Spinal cord (tissue), 10 donors: ENCODE data around the gene NCOA3. TPM values are rescaled to one million over a fixed set of nuclear protein-coding genes. Genes with fewer than 3 reads are reported as not detected.

Experiments
- DNase-seq, 6 donors: peaks; one replicate each; pipeline versions ENCODE4 v3.0.0 to v3.0.0-alpha.2; 2013 to 2015; ENCODE audit warnings: low spot score in 6 of 6, low read depth in 4 of 6
- H3K27ac ChIP-seq: one replicate; pipeline ENCODE4 v1.5.1; 2013; ENCODE audit warnings: low read depth, low read length, control low read depth
- H3K27me3 ChIP-seq: one replicate; pipeline ENCODE4 v1.6.1; 2013; ENCODE audit warnings: low read length; ENCODE audit not compliant: control insufficient read depth, insufficient read depth
- H3K36me3 ChIP-seq: one replicate; pipeline ENCODE4 v1.6.1; 2013; ENCODE audit warnings: low read length; ENCODE audit not compliant: control insufficient read depth, insufficient read depth
- H3K4me1 ChIP-seq: one replicate; pipeline ENCODE4 v1.6.1; 2013; ENCODE audit warnings: low read length; ENCODE audit not compliant: control insufficient read depth, insufficient read depth
- H3K4me3 ChIP-seq: one replicate; pipeline ENCODE4 v1.5.1; 2013; ENCODE audit warnings: low read depth, low read length, control low read depth
- H3K9me3 ChIP-seq: one replicate; pipeline ENCODE4 v1.6.1; 2013; ENCODE audit warnings: low read length; ENCODE audit not compliant: control insufficient read depth, insufficient read depth
- WGBS: methylation state at CpG from one replicate; pipeline ENCODE4 v1.1.5; 2013; ENCODE audit warnings: missing lambda C conversion rate; ENCODE audit not compliant: insufficient coverage; 5-methylcytosine and 5-hydroxymethylcytosine counted together
- polyA plus RNA-seq, 2 donors: library from polyadenylated mRNA; unstranded; fragments of 120-200 nt; gene quantifications; one replicate each; pipeline ENCODE4 v1.2.1, GENCODE V29; 2013; ENCODE audit not compliant: insufficient read length in 2 of 2
- total RNA-seq, 2 donors: library from RNA; depleted of rRNA in 1 of 2; stranded (reverse); fragments of 120-200 nt in 1 of 2; fragments of >200 nt in 1 of 2; gene quantifications; one replicate each; pipeline versions ENCODE4 v1.2.3 to v1.2.4, GENCODE V29; 2013 to 2014
- donor health status: healthy.

Gene NCOA3
- total and polyA plus RNA-seq, 4 donors: 23.0 to 43.7 (median 33.4) TPM

- Histone ChIP-seq H3K4me3 (no peak overlapping the region), H3K27me3 (peaks cover 2% of the 10 kb centered on the region), H3K4me1 (no peaks in the 10 kb centered on the region), H3K9me3 (no peaks in the 10 kb centered on the region), H3K36me3 (peaks cover 76% of the 10 kb centered on the region), H3K27ac (no peak overlapping the region)
- no peak for DNase-seq
- 82% methylated on average over 4 of the region's 4 CpGs for WGBS
Observed at GRCh38 chr20:47669489-47669888, 167.8 kb downstream of the NCOA3 start.

- Histone ChIP-seq H3K4me1 (no peaks in the 10 kb centered on the region), H3K36me3 (peaks cover 76% of the 10 kb centered on the region), H3K27ac (no peak overlapping the region), H3K9me3 (no peaks in the 10 kb centered on the region), H3K27me3 (peaks cover 2% of the 10 kb centered on the region), H3K4me3 (no peak overlapping the region)
- 83% methylated on average over 10 of the region's 22 CpGs for WGBS
- peak in 1 of 6 donors; percentile 26 for DNase-seq
Observed at GRCh38 chr20:47669927-47670890, 168.5 kb downstream of the NCOA3 start.

GRCh38 chr20:47670913-47671312 lies 169.2 kb downstream of the NCOA3 start:
- Histone ChIP-seq H3K27ac (no peak overlapping the region), H3K9me3 (no peaks in the 10 kb centered on the region), H3K4me1 (no peaks in the 10 kb centered on the region), H3K36me3 (peaks cover 75% of the 10 kb centered on the region), H3K4me3 (no peak overlapping the region), H3K27me3 (peaks cover 2% of the 10 kb centered on the region)
- WGBS: 100% methylated on average over 2 of the region's 10 CpGs
- DNase-seq: no peak

GRCh38 chr20:47672166-47672565 lies 170.5 kb downstream of the NCOA3 start:
- DNase-seq: no peak
- Histone ChIP-seq H3K9me3 (no peaks in the 10 kb centered on the region), H3K4me1 (peaks cover 5% of the 10 kb centered on the region), H3K27ac (no peak overlapping the region), H3K36me3 (peaks cover 78% of the 10 kb centered on the region), H3K27me3 (peaks cover 2% of the 10 kb centered on the region), H3K4me3 (no peak overlapping the region)
- WGBS: 89% methylated on average over 15 of the region's 15 CpGs

- no peaks in the 10 kb centered on the region for H3K9me3 ChIP-seq
- H3K36me3 ChIP-seq: peaks cover 77% of the 10 kb centered on the region
Observed at GRCh38 chr20:47672886-47673670, 171.4 kb downstream of the NCOA3 start.

GRCh38 chr20:47673671-47673955 lies 171.9 kb downstream of the NCOA3 start:
- WGBS: 91% methylated on average over 6 of the region's 6 CpGs
- DNase-seq: no peak
- Histone ChIP-seq H3K36me3 (peaks cover 77% of the 10 kb centered on the region), H3K4me1 (peaks cover 11% of the 10 kb centered on the region), H3K9me3 (no peaks in the 10 kb centered on the region), H3K27me3 (peaks cover 2% of the 10 kb centered on the region), H3K27ac (no peak overlapping the region), H3K4me3 (no peak overlapping the region)

More at GRCh38 chr20:47672886-47673670, 171.4 kb downstream of the NCOA3 start:
- H3K27ac ChIP-seq: no peak overlapping the region
- peaks cover 11% of the 10 kb centered on the region for H3K4me1 ChIP-seq
- WGBS: 90% methylated on average over 16 of the region's 16 CpGs
- no peak for DNase-seq
- peaks cover 2% of the 10 kb centered on the region for H3K27me3 ChIP-seq
- no peak overlapping the region for H3K4me3 ChIP-seq

- no peak for DNase-seq
Observed at GRCh38 chr20:47674145-47674544, 172.5 kb downstream of the NCOA3 start.

GRCh38 chr20:47674686-47675085 lies 173.0 kb downstream of the NCOA3 start:
- Histone ChIP-seq H3K4me3 (no peak overlapping the region), H3K4me1 (peaks cover 11% of the 10 kb centered on the region), H3K9me3 (no peaks in the 10 kb centered on the region), H3K27me3 (peaks cover 2% of the 10 kb centered on the region), H3K27ac (no peak overlapping the region), H3K36me3 (peaks cover 74% of the 10 kb centered on the region)
- DNase-seq: no peak
- WGBS: 91% methylated on average over 13 of the region's 14 CpGs

More at GRCh38 chr20:47674145-47674544, 172.5 kb downstream of the NCOA3 start:
- Histone ChIP-seq H3K27me3 (peaks cover 2% of the 10 kb centered on the region), H3K4me1 (peaks cover 11% of the 10 kb centered on the region), H3K27ac (no peak overlapping the region), H3K9me3 (no peaks in the 10 kb centered on the region), H3K4me3 (no peak overlapping the region), H3K36me3 (peaks cover 76% of the 10 kb centered on the region)
- 93% methylated on average over 15 of the region's 15 CpGs for WGBS

GRCh38 chr20:47675190-47676142 lies 173.8 kb downstream of the NCOA3 start:
- peaks cover 11% of the 10 kb centered on the region for H3K4me1 ChIP-seq

More at GRCh38 chr20:47675190-47676142, 173.8 kb downstream of the NCOA3 start:
- 90% methylated on average over 15 of the region's 16 CpGs for WGBS
- H3K9me3 ChIP-seq: no peaks in the 10 kb centered on the region
- H3K27me3 ChIP-seq: peaks cover 2% of the 10 kb centered on the region
- peaks cover 76% of the 10 kb centered on the region for H3K36me3 ChIP-seq
- DNase-seq: no peak
- no peak overlapping the region for H3K4me3 ChIP-seq
- H3K27ac ChIP-seq: no peak overlapping the region
